Raji (cell line): ENCODE results near the gene GRAMD4.

Experiments
- POLR2A ChIP-seq: IDR thresholded peaks from 2 replicates; pipeline ENCODE4 v1.6.1; 2011; ENCODE audit warnings: low read depth, low read length, control low read depth; ENCODE audit not compliant: insufficient read depth

GRAMD4 gene

GRCh38 chr22:46703996-46704370, 83.8 kb downstream of the GRAMD4 start:
- TF ChIP-seq POLR2A = no peak

GRCh38 chr22:46706060-46706459, 85.9 kb downstream of the GRAMD4 start:
- TF ChIP-seq POLR2A = no peak

GRCh38 chr22:46707305-46707704, 87.1 kb downstream of the GRAMD4 start:
- no peak for TF ChIP-seq POLR2A

- TF ChIP-seq POLR2A = no peak
Measured at GRCh38 chr22:46707827-46708570, 87.8 kb downstream of the GRAMD4 start.

GRCh38 chr22:46708766-46709330, 88.7 kb downstream of the GRAMD4 start:
- TF ChIP-seq POLR2A = no peak

GRCh38 chr22:46710806-46711205, 90.6 kb downstream of the GRAMD4 start:
- TF ChIP-seq POLR2A = no peak

- no peak for TF ChIP-seq POLR2A
Measured at GRCh38 chr22:46712288-46712687, 92.1 kb downstream of the GRAMD4 start.

- no peak for TF ChIP-seq POLR2A
Measured at GRCh38 chr22:46714550-46714949, 94.4 kb downstream of the GRAMD4 start.

GRCh38 chr22:46719921-46720320, 99.7 kb downstream of the GRAMD4 start:
- no peak for TF ChIP-seq POLR2A

GRCh38 chr22:46721501-46722085, 101.4 kb downstream of the GRAMD4 start:
- no peak for TF ChIP-seq POLR2A

- TF ChIP-seq POLR2A = no peak
Measured at GRCh38 chr22:46723882-46724281, 103.7 kb downstream of the GRAMD4 start.

GRCh38 chr22:46725096-46725495, 104.9 kb downstream of the GRAMD4 start:
- no peak for TF ChIP-seq POLR2A

- TF ChIP-seq POLR2A = no peak
Measured at GRCh38 chr22:46726066-46726985, 106.1 kb downstream of the GRAMD4 start.

GRCh38 chr22:46726986-46727317, 106.8 kb downstream of the GRAMD4 start:
- TF ChIP-seq POLR2A = no peak

- no peak for TF ChIP-seq POLR2A
Measured at GRCh38 chr22:46727813-46728364, 107.7 kb downstream of the GRAMD4 start.
